ENCODE measurements around the gene GPRC5A. TPM values are rescaled to one million over a fixed set of nuclear protein-coding genes. Genes with fewer than 3 reads are reported as not detected.

GPRC5A gene
- total and polyA plus RNA-seq, 2 donors (not counting 1 experiment from before 2014, with no cell fraction given) = 4.8 to 46.8 TPM

- TF ChIP-seq EZH2 (IDR thresholded peaks at IDR 0.05; ENCODE audit: low read length, missing control alignments) (no peak), CTCF (conservative IDR thresholded peaks at IDR 0.05 in 1 of 2, IDR thresholded peaks at IDR 0.05 in 1 of 2; ENCODE audit: low read depth in 1 of 2, low read length in 2 of 2) (no peak)
- Histone ChIP-seq H3K36me3 (ENCODE audit: control insufficient read depth, insufficient read depth, low read length) (no peaks in the 10 kb centered on the region), H3K4me1 (ENCODE audit: control insufficient read depth, extremely low read depth, insufficient read depth, low read length) (no peaks in the 10 kb centered on the region), H4K20me1 (ENCODE audit: control insufficient read depth, extremely low read depth, insufficient read depth, low read length) (no peaks in the 10 kb centered on the region), H3K9me3 (ENCODE audit: control insufficient read depth, insufficient read depth, low read depth, low read length) (no peaks in the 10 kb centered on the region), H2AFZ (ENCODE audit: low read length) (no peak overlapping the region), H3K79me2 (ENCODE audit: control insufficient read depth, insufficient read depth, low read length) (no peaks in the 10 kb centered on the region), H3K27me3 (ENCODE audit: control insufficient read depth, insufficient read depth, low read length) (no peaks in the 10 kb centered on the region), H3K4me2 (ENCODE audit: extremely low read depth, insufficient read depth, low read length) (no peak overlapping the region), H3K4me3 (replicated peaks in 1 of 4; ENCODE audit: control extremely low read depth in 1 of 4, insufficient read depth in 1 of 4, low read depth in 3 of 4, low read length in 4 of 4) (no peak overlapping the region), H3K9ac (ENCODE audit: insufficient read depth, low read length) (no peak overlapping the region), H3K27ac (ENCODE audit: insufficient read depth, low read length) (no peak overlapping the region)
- no peak for DNase-seq (ENCODE audit: low read depth in 2 of 2)
Measured at GRCh38 chr12:12853435-12853834, 37.9 kb upstream of the GPRC5A start.

- TF ChIP-seq CTCF (conservative IDR thresholded peaks at IDR 0.05 in 1 of 2, IDR thresholded peaks at IDR 0.05 in 1 of 2; ENCODE audit: low read depth in 1 of 2, low read length in 2 of 2) (no peak), EZH2 (IDR thresholded peaks at IDR 0.05; ENCODE audit: low read length, missing control alignments) (no peak)
- no peak overlapping the region for H3K4me3 ChIP-seq (replicated peaks in 1 of 4; ENCODE audit: control extremely low read depth in 1 of 4, insufficient read depth in 1 of 4, low read depth in 3 of 4, low read length in 4 of 4)
- no peak overlapping the region for H3K9ac ChIP-seq (ENCODE audit: insufficient read depth, low read length)
- peaks cover 2% of the 10 kb centered on the region for H3K36me3 ChIP-seq (ENCODE audit: control insufficient read depth, insufficient read depth, low read length)
- H4K20me1 ChIP-seq (ENCODE audit: control insufficient read depth, extremely low read depth, insufficient read depth, low read length) = no peaks in the 10 kb centered on the region
- no peak overlapping the region for H3K27ac ChIP-seq (ENCODE audit: insufficient read depth, low read length)
- H3K27me3 ChIP-seq (ENCODE audit: control insufficient read depth, insufficient read depth, low read length) = no peaks in the 10 kb centered on the region
- H2AFZ ChIP-seq (ENCODE audit: low read length) = no peak overlapping the region
- no peaks in the 10 kb centered on the region for H3K4me1 ChIP-seq (ENCODE audit: control insufficient read depth, extremely low read depth, insufficient read depth, low read length)
- DNase-seq (ENCODE audit: low read depth in 2 of 2) = peak in 1 of 2 donors; percentile 40
- H3K79me2 ChIP-seq (ENCODE audit: control insufficient read depth, insufficient read depth, low read length) = no peaks in the 10 kb centered on the region
- H3K9me3 ChIP-seq (ENCODE audit: control insufficient read depth, insufficient read depth, low read depth, low read length) = no peaks in the 10 kb centered on the region
- H3K4me2 ChIP-seq (ENCODE audit: extremely low read depth, insufficient read depth, low read length) = no peak overlapping the region
Measured at GRCh38 chr12:12859690-12860089, 31.7 kb upstream of the GPRC5A start.

GRCh38 chr12:12864243-12864642 is 27.1 kb upstream of the GPRC5A start:
- H3K4me1 ChIP-seq (ENCODE audit: control insufficient read depth, extremely low read depth, insufficient read depth, low read length) = no peaks in the 10 kb centered on the region
- H3K4me3 ChIP-seq (replicated peaks in 1 of 4; ENCODE audit: control extremely low read depth in 1 of 4, insufficient read depth in 1 of 4, low read depth in 3 of 4, low read length in 4 of 4) = no peak overlapping the region
- H3K36me3 ChIP-seq (ENCODE audit: control insufficient read depth, insufficient read depth, low read length) = peaks cover 2% of the 10 kb centered on the region
- H3K9ac ChIP-seq (ENCODE audit: insufficient read depth, low read length) = no peak overlapping the region
- H2AFZ ChIP-seq (ENCODE audit: low read length) = no peak overlapping the region
- no peak for TF ChIP-seq EZH2 (IDR thresholded peaks at IDR 0.05; ENCODE audit: low read length, missing control alignments)
- no peak for TF ChIP-seq CTCF (conservative IDR thresholded peaks at IDR 0.05 in 1 of 2, IDR thresholded peaks at IDR 0.05 in 1 of 2; ENCODE audit: low read depth in 1 of 2, low read length in 2 of 2)
- H4K20me1 ChIP-seq (ENCODE audit: control insufficient read depth, extremely low read depth, insufficient read depth, low read length) = no peaks in the 10 kb centered on the region
- no peaks in the 10 kb centered on the region for H3K27me3 ChIP-seq (ENCODE audit: control insufficient read depth, insufficient read depth, low read length)
- no peak for DNase-seq (ENCODE audit: low read depth in 2 of 2)
- no peak overlapping the region for H3K4me2 ChIP-seq (ENCODE audit: extremely low read depth, insufficient read depth, low read length)
- no peaks in the 10 kb centered on the region for H3K79me2 ChIP-seq (ENCODE audit: control insufficient read depth, insufficient read depth, low read length)
- H3K27ac ChIP-seq (ENCODE audit: insufficient read depth, low read length) = no peak overlapping the region
- no peaks in the 10 kb centered on the region for H3K9me3 ChIP-seq (ENCODE audit: control insufficient read depth, insufficient read depth, low read depth, low read length)
